Stomach (tissue), 9 donors: ENCODE results near the gene AKR1A1. TPM values are rescaled to one million over a fixed set of nuclear protein-coding genes. Genes with fewer than 3 reads are reported as not detected.
"Not testable (repeated sequence)": the region's sequence is repeated elsewhere in the genome, so short reads cannot be mapped to it uniquely, and the experiment has no call there.

Source experiments
- DNase-seq, 2 donors: peaks; one replicate each; pipeline versions ENCODE4 v3.0.0 to v3.0.0-alpha.2; 2013 to 2019
- H3K27ac ChIP-seq, 5 donors: fragments of 200-600 bp in 4 of 5; sonication (generic) in 4 of 5; one replicate each; pipeline ENCODE4 v1.5.1; 2013 to 2019; ENCODE audit warnings: mild to moderate bottlenecking in 1 of 5, moderate library complexity in 1 of 5
- H3K27me3 ChIP-seq, 3 donors: fragments of 200-600 bp; sonication (generic); one replicate each; pipeline ENCODE4 v1.5.1; 2017 to 2019; ENCODE audit warnings: mixed run types in 1 of 3
- H3K36me3 ChIP-seq, 4 donors: fragments of 200-600 bp; sonication (generic); 1 replicate in 3 of 4; 2 replicates in 1 of 4; pipeline ENCODE4 v1.5.1; 2016 to 2019
- H3K4me1 ChIP-seq, 4 donors: fragments of 200-600 bp; sonication (generic); one replicate each; pipeline ENCODE4 v1.5.1; 2016 to 2019
- H3K4me3 ChIP-seq, 4 donors: fragments of 200-600 bp; sonication (generic) in 3 of 4; one replicate each; pipeline ENCODE4 v1.5.1; 2016 to 2019; ENCODE audit warnings: mild to moderate bottlenecking in 1 of 4
- H3K9me3 ChIP-seq, 4 donors: fragments of 200-600 bp; sonication (generic); one replicate each; pipeline ENCODE4 v1.5.1; 2016 to 2019
- EP300 ChIP-seq: sonication (generic); formaldehyde crosslinking; IDR thresholded peaks from one replicate; pipeline ENCODE4 v1.6.1; 2017; ENCODE audit warnings: antibody characterized with exemption
- POLR2A ChIP-seq, 4 donors: fragments of 450-650 bp; IDR thresholded peaks; one replicate each; pipeline ENCODE4 v1.6.1; 2016; ENCODE audit warnings: antibody characterized with exemption in 4 of 4, control low read depth in 2 of 4, mild to moderate bottlenecking in 1 of 4, moderate library complexity in 1 of 4
- POLR2AphosphoS5 ChIP-seq, 3 donors: sonication (generic); formaldehyde crosslinking; IDR thresholded peaks; one replicate each; pipeline ENCODE4 v1.6.1; 2016; ENCODE audit warnings: antibody characterized with exemption in 3 of 3
- WGBS, 5 donors: extraction: QIAGEN DNeasy Blood & Tissue Kit in 3 of 5; methylation state at CpG; one replicate each; pipeline versions ENCODE4 v1.1.5 to v1.1.7; 2013 to 2018; 5-methylcytosine and 5-hydroxymethylcytosine counted together
- intact Hi-C: fragments of 100-400 bp; cut with DNase I; formaldehyde crosslinking; loops from one replicate; pipeline ENCODE4 v1.15.1; 2023; ENCODE audit warnings: low total_unique reads
- polyA plus RNA-seq, 3 donors: library from polyadenylated mRNA; stranded (reverse); fragments of 200-250 nt; gene quantifications; one replicate each; pipeline ENCODE4 v1.2.3, GENCODE V29; 2013
- total RNA-seq, 5 donors: library from RNA; depleted of rRNA; stranded (reverse); fragments of >200 nt; gene quantifications; one replicate each; pipeline versions ENCODE4 v1.1.0 to v1.2.3, GENCODE V29; 2014 to 2016
- TF ChIP-seq, protein P1 (sequence below), 7 experiments: fragments of 450-650 bp in 4 of 7; fragments of 200-600 bp in 3 of 7; sonication (generic) in 3 of 7; IDR thresholded peaks; one replicate each; pipeline ENCODE4 v1.5.1; 2016 to 2019; ENCODE audit warnings: antibody characterized with exemption in 7 of 7, control low read depth in 2 of 7, mild to moderate bottlenecking in 1 of 7
- donor health status: healthy with polysubstance abuse.
- donor health status: Bipolar disorder and iron deficiency.
- donor health status: healthy.

The AKR1A1 gene
- total and polyA plus RNA-seq, 8 donors = 10.5 to 246 (median 184) TPM

GRCh38 chr1:45585496-45586075, 35.0 kb downstream of the AKR1A1 start:
- WGBS, 5 donors = 29 to 42% (median 35%) methylated on average over 7 of the region's 7 CpGs
- TF ChIP-seq EP300 = no peak
- H3K27ac ChIP-seq = peak overlapping the region in 4 of 5 donors; percentile 93 to 96 (median 96)

GRCh38 chr1:45586769-45587168, 36.1 kb downstream of the AKR1A1 start:
- Histone ChIP-seq H3K27me3 (no peaks in the 10 kb centered on the region), H3K27ac (peak overlapping the region in 3 of 5 donors; percentile 17 to 96 (median 32)), H3K9me3 (no peaks in the 10 kb centered on the region), H3K36me3 (peaks cover 0 to 6% (median 6%) of the 10 kb centered on the region in 4 donors), H3K4me3 (peak overlapping the region in 1 of 4 donors; percentile 100), H3K4me1 (peaks cover 19 to 68% (median 48%) of the 10 kb centered on the region in 4 donors)
- intact Hi-C loops = no loop called here
- 62 to 74% (median 68%) methylated on average over 4 of the region's 4 CpGs for WGBS, 5 donors
- TF ChIP-seq POLR2A (IDR thresholded peaks at IDR 0.05) (no peak), POLR2AphosphoS5 (IDR thresholded peaks at IDR 0.05) (no peak), EP300 (no peak)
- TF ChIP-seq, protein P1, sequence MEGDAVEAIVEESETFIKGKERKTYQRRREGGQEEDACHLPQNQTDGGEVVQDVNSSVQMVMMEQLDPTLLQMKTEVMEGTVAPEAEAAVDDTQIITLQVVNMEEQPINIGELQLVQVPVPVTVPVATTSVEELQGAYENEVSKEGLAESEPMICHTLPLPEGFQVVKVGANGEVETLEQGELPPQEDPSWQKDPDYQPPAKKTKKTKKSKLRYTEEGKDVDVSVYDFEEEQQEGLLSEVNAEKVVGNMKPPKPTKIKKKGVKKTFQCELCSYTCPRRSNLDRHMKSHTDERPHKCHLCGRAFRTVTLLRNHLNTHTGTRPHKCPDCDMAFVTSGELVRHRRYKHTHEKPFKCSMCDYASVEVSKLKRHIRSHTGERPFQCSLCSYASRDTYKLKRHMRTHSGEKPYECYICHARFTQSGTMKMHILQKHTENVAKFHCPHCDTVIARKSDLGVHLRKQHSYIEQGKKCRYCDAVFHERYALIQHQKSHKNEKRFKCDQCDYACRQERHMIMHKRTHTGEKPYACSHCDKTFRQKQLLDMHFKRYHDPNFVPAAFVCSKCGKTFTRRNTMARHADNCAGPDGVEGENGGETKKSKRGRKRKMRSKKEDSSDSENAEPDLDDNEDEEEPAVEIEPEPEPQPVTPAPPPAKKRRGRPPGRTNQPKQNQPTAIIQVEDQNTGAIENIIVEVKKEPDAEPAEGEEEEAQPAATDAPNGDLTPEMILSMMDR (IDR thresholded peaks at IDR 0.05) = no peak
- DNase-seq = no peak

More at GRCh38 chr1:45585496-45586075, 35.0 kb downstream of the AKR1A1 start:
- intact Hi-C loops = no loop called here
- Histone ChIP-seq H3K4me1 (peaks cover 19 to 56% (median 42%) of the 10 kb centered on the region in 4 donors), H3K9me3 (no peaks in the 10 kb centered on the region), H3K36me3 (no peaks in the 10 kb centered on the region), H3K27me3 (no peaks in the 10 kb centered on the region), H3K4me3 (peak overlapping the region; percentile 99 to 100 (median 100))
- DNase-seq = peak in 1 of 2 donors; percentile 7

GRCh38 chr1:45589861-45590260, 39.2 kb downstream of the AKR1A1 start:
- H3K4me1 ChIP-seq = peaks cover 16 to 63% (median 41%) of the 10 kb centered on the region in 4 donors
- peak overlapping the region in 2 of 4 donors; percentile 28 to 37 for H3K4me3 ChIP-seq
- TF ChIP-seq, protein P1 (IDR thresholded peaks at IDR 0.05) = no peak
- TF ChIP-seq POLR2AphosphoS5 (IDR thresholded peaks at IDR 0.05) (no peak), EP300 (no peak), POLR2A (IDR thresholded peaks at IDR 0.05) (no peak)
- no peaks in the 10 kb centered on the region for H3K9me3 ChIP-seq
- peak overlapping the region in 4 of 5 donors; percentile 2 to 55 (median 21) for H3K27ac ChIP-seq
- intact Hi-C loops = no loop called here
- peaks cover 13 to 36% (median 35%) of the 10 kb centered on the region in 4 donors for H3K36me3 ChIP-seq
- H3K27me3 ChIP-seq = no peaks in the 10 kb centered on the region
- no peak for DNase-seq
- 12 to 47% (median 30%) methylated on average over 1 of the region's 1 CpG for WGBS, 5 donors

GRCh38 chr1:45594412-45594811, 43.8 kb downstream of the AKR1A1 start:
- intact Hi-C loops = no loop called here
- TF ChIP-seq EP300 (no peak), POLR2AphosphoS5 (IDR thresholded peaks at IDR 0.05) (no peak), POLR2A (IDR thresholded peaks at IDR 0.05) (no peak)
- TF ChIP-seq, protein P1 (IDR thresholded peaks at IDR 0.05) = no peak
- Histone ChIP-seq H3K9me3 (no peaks in the 10 kb centered on the region), H3K4me3 (no peak overlapping the region), H3K36me3 (peaks cover 13 to 65% (median 55%) of the 10 kb centered on the region in 4 donors), H3K27ac (no peak overlapping the region), H3K4me1 (peaks cover 0 to 28% (median 11%) of the 10 kb centered on the region in 4 donors), H3K27me3 (no peaks in the 10 kb centered on the region)
- DNase-seq = no peak
- 80 to 91% (median 89%) methylated on average over 4 of the region's 4 CpGs for WGBS, 5 donors

GRCh38 chr1:45596765-45597164, 46.1 kb downstream of the AKR1A1 start:
- H3K4me3 ChIP-seq, H3K27me3 ChIP-seq, H3K27ac ChIP-seq, H3K4me1 ChIP-seq, H3K9me3 ChIP-seq, intact Hi-C loops, DNase-seq: not testable (repeated sequence)
- WGBS, 5 donors = 96 to 99% (median 97%) methylated on average over 8 of the region's 8 CpGs
- H3K36me3 ChIP-seq = peaks cover 13 to 60% (median 50%) of the 10 kb centered on the region in 4 donors
